HG02759 (cell line): ENCODE measurements around the gene KDM4B.
A peak's percentile ranks its signal among the peaks of the same experiment; 100 is the strongest.
"Not testable (repeated sequence)": the region's sequence is repeated elsewhere in the genome, so short reads cannot be mapped to it uniquely, and the experiment has no call there.

ENCODE experiments used
- ATAC-seq: cut with Tn5 transposase; IDR thresholded peaks from one replicate; pipeline ENCODE4 v1.9.1; 2021; ENCODE audit warnings: mild to moderate bottlenecking, moderate library complexity; ENCODE audit not compliant: unreplicated experiment

The KDM4B gene

GRCh38 chr19:4968462-4969291 is at the start of gene KDM4B:
Gene KDM4B, plus strand, starts transcription at chr19:4969113. Its CDS starts 63,778 bp downstream, at chr19:5032891.
- peak; percentile 90 for ATAC-seq

GRCh38 chr19:4922530-4923275 is 46.2 kb upstream of the KDM4B start:
- no peak for ATAC-seq

- no peak for ATAC-seq
Observed at GRCh38 chr19:4923276-4923747, 45.6 kb upstream of the KDM4B start.

DNA sequence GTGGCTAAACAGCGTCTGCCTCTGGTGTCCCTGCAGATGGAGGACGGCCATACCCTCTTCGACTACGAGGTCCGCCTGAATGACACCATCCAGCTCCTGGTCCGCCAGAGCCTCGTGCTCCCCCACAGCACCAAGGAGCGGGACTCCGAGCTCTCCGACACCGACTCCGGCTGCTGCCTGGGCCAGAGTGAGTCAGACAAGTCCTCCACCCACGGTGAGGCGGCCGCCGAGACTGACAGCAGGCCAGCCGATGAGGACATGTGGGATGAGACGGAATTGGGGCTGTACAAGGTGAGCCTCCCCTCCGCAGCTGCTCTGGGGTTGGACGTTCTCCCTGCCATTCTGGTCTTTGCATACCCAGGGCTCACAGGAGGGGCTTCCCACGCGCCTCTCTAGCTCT is 39.7 kb upstream of the KDM4B start:
- no peak for ATAC-seq

GRCh38 chr19:4930664-4931063 is 38.2 kb upstream of the KDM4B start:
- ATAC-seq, result no peak

DNA sequence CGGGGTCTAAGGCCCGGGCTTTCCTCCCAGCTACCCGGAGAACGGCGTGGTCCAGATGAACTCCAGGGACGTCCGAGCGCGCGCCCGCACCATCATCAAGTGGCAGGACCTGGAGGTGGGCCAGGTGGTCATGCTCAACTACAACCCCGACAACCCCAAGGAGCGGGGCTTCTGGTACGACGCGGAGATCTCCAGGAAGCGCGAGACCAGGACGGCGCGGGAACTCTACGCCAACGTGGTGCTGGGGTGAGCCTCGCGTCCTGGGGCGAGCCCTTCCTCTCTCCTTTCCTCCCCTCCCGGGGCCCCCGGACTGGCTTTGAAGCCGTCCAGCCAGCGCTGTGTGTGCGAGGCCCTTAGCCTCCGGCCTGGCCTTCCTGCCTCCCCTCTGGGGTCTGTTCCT is 36.2 kb upstream of the KDM4B start:
- ATAC-seq, result no peak

DNA sequence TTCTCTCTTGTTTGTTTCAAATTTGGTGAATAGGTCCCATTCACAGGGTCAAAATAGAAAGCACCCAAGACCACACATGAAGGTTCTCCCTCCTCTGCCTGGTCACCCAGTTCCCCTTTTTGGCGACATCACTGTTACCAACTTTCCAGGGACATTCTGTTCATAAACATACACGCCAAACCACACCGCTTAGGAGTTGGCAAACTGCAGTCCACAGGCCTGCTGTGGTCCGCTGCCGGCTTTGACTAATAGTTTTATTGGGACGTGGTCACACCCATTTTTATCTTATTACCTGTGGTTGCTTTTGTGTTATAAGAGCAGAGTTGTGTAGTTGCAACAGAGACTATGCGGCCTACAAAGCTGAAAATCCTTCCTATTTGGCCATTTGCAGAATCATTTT is 35.4 kb upstream of the KDM4B start:
- no peak for ATAC-seq

DNA sequence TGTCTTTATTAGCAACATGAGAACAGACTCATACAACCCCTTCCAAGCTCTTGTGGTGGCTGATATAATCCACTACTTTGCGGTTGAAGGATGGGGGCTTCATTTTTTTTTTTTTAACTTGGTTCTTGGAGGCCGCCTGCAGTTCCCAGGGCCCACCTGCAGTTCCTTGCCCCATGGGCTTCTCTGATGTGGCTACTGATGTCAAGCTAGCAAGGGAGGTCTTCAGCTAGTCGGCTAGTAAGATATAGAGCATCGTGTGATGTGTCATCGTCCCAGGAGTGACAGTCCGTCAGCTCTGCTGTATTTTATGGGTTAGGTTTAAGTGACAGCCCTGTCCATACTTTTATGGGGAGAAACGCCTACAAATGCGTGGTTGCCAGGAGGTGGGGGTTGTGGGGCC is 33.5 kb upstream of the KDM4B start:
- no peak for ATAC-seq

- ATAC-seq, result no peak
Observed at GRCh38 chr19:4937060-4937459, 31.9 kb upstream of the KDM4B start.

DNA sequence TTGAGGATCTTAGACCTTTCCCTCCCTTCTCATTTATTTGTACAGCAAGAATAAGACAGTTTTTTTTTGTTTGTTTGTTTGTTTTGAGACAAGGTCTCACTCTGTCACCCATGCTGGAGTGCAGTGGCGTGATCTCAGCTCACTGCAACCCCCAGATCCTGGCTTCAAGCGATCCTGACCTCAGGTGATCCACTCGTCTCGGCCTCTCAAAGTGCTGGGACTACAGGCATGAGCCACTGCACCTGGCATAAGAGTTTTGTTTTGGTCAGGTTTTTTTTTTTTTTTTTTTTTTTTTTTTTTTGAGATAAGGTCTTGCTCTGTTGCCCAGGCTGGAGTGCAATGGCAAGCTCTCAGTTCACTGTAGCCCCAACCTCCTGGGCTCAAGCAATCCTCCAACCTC is 30.5 kb upstream of the KDM4B start:
- not testable (repeated sequence) for ATAC-seq

DNA sequence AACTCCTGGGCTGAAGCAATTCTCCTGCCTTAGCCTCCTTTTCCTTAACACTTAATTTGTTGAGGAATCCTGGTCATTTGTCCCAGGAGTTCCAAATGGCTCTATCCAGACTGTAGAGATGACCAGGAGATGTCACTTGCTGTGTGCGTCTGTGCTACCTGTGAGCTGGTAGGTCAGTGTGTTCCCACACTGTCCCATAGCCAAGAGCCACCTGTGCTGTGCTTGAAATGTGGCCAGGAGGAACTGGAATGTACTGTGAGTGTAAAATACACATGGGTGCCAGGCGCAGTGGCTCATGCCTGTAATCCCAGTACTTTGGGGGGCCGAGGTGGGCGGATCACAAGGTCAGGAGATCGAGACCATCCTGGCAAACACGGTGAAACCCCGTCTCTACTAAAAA is 29.4 kb upstream of the KDM4B start:
- no peak for ATAC-seq

- ATAC-seq, result not testable (repeated sequence)
Observed at GRCh38 chr19:4941638-4942169, 27.2 kb upstream of the KDM4B start.

DNA sequence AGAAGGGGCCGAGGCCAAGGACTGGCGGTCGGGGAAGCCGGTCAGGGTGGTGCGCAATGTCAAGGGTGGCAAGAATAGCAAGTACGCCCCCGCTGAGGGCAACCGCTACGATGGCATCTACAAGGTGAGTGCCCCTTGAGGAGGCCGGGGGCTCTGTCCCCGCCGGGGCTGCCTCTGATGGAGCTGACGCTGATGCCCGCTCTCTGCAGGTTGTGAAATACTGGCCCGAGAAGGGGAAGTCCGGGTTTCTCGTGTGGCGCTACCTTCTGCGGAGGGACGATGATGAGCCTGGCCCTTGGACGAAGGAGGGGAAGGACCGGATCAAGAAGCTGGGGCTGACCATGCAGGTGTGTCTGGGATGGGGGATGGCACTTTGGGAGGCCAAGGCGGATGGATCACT is 18.3 kb upstream of the KDM4B start:
- not testable (repeated sequence) for ATAC-seq

- ATAC-seq, result no peak
Observed at GRCh38 chr19:4951656-4952055, 17.3 kb upstream of the KDM4B start.

DNA sequence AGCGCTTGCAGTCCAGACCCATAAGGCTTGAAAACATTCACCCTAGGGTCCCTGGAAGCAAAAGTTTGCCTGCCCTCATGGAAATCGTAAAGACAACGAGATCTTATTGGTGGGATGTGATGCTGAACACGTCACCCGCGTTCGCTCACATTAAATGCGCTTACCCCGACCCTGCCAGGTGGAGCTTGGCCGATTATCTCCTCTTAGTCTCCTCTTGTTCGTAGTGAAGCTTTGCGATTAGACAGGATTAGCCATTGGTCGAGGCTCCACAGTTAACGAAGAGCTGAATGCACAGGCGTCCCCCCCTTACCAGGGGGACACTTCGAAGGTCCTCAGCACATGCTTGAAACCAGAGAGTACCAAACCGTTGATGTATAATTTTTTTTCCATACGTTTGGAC is 16.0 kb upstream of the KDM4B start:
- ATAC-seq, result no peak

- not testable (repeated sequence) for ATAC-seq
Observed at GRCh38 chr19:4954320-4955149, 14.4 kb upstream of the KDM4B start.

DNA sequence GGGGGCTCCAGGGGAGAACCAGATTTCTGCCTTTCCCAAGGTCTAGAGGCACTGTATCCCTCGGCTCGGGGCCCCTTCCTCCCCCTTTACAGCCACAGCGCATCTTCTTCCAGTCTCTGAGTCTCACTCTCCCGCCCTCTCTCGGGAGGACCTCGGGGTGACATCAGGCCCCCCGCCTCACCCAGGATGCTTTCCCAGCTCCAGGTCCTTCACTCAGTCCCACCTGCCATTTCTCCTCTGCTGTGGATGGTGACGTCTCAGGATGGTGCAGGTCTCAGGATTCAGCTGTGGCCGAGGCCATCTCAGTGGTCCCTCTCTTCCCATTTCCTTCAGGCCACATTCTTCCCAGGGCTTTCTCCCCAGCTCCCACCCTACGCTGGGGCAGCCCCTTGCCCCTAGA is 13.6 kb upstream of the KDM4B start:
- no peak for ATAC-seq

- no peak for ATAC-seq
Observed at GRCh38 chr19:4957981-4958380, 10.9 kb upstream of the KDM4B start.

DNA sequence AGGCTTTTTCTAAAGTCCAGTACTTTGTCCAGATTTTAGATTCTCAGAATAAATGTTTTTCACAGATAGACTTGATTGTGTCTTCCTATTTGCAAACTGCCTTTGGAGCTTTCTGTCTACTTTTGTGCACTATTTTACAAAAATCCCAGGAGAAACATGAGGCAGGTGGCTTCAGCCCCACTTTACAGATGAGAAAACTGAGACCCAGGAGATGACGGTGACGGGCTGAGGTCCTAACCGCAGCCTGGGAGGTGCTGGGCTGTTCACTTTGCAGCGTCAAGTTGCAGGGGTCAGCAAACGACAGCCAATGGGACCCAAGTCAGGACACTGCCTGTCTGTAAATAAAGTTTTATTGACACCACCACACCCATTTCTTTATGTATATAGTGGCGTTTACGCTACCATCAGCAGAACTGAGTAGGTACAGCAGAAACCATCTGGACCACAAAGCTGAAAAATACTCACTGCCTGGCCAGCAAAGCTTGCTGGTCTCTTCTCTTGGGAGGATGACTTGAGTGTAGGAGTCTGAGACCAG is 6.8 kb upstream of the KDM4B start:
- no peak for ATAC-seq

GRCh38 chr19:4965061-4965460 is 3.9 kb upstream of the KDM4B start:
- no peak for ATAC-seq

GRCh38 chr19:4966591-4966990 is 2.3 kb upstream of the KDM4B start:
- ATAC-seq, result no peak
